Stimulated activated CD4-positive, alpha-beta T cell treated with anti-CD3 and anti-CD28 coated beads, Interleukin-1b, Interleukin-23, amount 100 ng/mL, for 48 hours (primary cell): ENCODE data around the gene IL24.

Source experiments
- DNase-seq: peaks from one replicate; pipeline ENCODE4 v3.0.0-alpha.2; 2020

IL24 gene

DNA sequence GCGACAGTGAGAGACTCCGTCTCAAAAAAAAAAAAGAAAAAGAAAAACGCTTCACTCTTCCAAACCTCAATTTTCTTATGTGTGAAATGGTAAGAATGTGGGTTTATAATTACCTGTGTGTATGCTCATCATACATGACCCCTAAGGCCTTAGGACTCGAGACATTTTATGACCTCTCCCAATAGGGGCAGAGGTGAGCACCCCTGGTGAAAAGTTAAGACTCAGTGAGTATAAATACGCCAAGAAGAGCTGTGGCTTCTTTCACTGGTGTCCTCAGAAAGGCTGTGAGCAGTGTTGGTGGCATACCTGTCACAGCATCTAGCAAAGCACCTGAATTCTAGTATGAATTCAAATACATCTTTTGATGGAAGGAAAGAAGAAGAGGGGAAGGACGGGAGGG, 32.3 kb downstream of the IL24 start:
- no peak for DNase-seq

DNA sequence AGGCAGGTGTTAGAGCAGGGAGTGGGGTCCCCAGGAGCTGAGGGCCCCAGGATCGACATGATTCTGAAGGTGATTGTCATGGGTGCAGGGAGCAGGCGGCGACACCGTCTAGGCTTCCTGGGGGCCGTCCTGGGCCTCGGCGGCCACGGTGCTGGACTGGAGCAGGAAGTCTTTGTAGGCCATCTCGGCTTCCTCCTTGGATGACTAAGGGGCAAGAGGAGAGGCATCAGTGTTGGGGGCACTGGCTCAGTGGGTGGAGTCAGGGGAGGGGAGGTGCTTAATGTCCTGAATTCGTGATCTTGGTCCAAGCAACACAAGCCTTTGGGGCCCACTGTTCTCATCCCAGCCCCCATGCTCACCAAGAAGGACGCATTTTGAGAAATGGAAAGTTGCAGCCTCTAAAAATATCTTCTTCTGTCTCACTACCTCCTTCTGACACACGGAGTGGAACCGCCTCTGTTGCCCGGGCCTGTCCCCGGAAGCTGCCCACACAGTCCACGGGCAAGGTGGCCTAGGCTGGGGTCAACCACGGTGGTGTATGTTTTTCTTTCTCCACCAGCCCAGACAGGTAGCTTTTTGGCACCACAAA, 33.1 kb downstream of the IL24 start:
- DNase-seq = peak; percentile 51

DNA sequence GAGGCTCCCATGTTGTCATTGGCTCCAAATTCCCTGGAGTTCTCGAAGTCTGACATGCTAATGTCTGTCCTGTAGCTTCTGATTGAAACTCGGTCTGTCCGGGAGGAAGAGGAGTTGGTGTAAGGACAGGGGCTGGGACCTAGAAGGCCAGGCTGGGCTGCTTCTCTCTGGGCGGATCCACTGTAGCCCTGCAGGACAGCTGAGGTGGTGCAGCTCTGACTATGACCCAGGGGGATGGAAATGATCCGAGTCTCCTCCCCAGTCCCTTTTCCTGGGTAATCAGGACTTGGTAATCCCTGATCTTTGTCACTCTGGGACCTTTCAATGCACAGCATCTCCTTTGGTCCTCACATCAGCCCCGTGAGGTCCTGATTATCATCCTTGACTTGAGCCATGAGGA, 34.5 kb downstream of the IL24 start:
- DNase-seq = no peak

DNA sequence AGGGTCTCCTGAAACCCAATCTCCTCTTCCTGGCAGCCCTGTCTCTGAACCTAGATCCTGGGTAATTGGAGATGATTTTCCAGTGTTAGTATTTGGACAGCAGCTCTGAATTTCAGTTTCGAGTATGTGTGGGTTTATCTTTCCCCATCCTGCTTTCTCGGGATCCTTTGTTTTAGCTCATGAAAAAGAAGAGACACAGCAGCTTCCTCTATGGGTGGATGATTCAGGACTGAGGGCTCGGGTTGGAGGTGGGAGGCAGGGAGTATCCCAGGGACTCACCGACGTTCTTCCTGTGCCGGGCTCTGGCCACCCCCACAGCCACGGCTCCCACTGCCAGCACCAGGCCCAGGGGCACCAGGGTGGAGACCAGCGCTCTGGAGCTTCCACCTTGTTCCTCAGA, 34.9 kb downstream of the IL24 start:
- DNase-seq = no peak

GRCh38 chr1:206933333-206933945, 36.2 kb downstream of the IL24 start:
- peak; percentile 64 for DNase-seq

- DNase-seq = peak; percentile 63
Measured at GRCh38 chr1:206935491-206936067, 38.3 kb downstream of the IL24 start.

- DNase-seq = no peak
Measured at GRCh38 chr1:206937425-206937824, 40.2 kb downstream of the IL24 start.

- no peak for DNase-seq
Measured at GRCh38 chr1:206939131-206939530, 41.9 kb downstream of the IL24 start.

DNA sequence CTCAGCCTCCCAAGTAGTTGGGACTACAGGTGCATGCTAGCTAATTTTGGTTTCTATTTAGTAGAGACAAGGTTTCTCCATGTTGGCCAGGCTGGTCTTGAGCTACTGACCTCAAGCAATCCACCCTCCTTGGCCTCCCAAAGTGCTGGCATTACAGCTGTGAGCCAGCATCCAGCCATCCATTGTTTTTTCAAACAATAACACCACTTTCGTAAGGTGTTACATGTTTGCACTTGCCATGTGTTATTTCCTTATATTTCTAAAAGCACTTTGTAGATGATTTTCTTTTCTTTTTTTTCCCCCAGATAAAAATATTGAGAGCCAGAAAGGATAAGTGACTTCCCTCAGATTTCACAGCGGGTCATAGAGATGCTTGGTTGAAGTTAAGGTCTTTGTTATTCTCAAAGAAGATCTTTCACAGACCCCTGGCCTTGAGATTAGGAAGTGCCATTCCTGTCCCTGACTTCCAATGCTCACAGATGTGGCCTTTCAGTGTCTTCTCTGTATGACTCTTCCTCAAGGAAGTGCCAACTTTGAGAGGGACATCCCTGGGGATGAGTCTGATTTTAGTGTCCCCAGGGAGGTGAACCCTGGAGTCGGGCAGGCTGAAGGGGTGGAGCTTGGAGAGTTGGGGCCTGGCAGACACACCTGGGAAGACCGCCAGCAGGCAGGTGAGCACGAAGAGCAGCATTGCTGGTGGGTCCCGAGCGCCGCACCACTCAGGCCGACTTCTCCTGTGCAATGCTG, 42.8 kb downstream of the IL24 start:
- DNase-seq = no peak

DNA sequence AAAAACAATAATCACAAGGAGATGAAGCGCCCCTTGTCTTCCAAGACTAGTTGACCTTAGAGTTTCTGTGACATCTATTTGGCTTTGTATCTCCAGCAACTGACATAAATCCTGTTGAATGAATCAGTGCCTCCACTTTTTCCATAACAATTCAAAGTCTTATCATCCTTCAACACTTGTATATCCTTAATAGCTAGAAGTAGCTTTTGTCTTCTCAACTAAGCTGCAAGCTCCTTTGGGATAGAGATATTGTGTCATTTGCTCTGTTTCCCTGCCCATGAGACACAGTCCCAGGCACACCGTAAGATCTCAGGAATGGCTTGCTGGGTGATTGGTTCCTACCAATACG, 43.3 kb downstream of the IL24 start:
- no peak for DNase-seq

DNA sequence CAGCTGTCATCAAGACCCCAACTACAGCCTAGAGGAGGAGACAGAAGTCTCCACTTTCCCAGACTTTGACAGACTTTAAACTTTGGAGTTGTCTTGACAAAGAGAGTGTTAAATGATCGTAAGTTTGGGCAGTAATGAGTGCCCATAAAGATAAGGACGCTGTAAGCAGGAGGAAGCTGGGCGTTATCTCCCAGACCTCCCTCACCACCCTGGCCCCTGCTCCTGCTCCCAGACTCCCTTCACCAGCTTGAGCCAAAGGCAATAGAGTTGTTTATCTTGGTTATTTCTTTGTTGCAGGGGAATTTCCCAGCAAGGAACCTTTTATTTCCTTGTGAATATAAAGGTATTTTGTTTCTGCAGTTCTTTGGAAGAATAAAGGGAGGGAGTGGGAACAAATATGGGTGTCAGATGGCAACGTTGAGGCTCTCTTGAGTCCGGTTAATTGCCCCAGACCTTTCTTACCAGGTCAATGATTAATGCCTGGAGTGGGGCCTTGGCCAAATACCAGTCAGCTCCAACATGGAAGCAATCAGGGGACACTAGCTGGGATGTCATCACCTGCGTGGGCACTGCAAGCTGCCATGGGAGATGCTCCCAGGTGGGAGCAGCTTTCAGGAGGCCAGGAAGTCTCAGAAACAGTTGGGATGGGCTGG, 44.6 kb downstream of the IL24 start:
- no peak for DNase-seq

GRCh38 chr1:206944703-206945102, 47.5 kb downstream of the IL24 start:
- no peak for DNase-seq

DNA sequence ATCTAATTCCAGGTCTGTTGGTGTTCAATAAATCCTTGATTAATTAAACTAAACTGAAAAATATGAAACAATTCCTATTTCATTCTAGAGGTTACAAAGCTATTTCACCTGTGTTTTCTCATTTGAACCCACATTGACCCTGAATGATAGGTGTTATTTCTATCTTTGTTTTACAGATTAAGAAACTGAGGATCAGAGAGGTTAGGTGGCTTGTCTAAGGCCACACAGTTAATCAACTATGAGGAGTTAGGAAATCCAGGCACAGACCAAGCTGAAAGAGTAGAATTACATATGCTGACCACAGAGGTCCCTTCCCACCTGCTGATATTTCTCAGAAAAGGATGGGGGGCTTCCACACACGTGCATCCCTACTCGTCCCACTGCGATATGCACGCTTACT, 48.5 kb downstream of the IL24 start:
- no peak for DNase-seq

- no peak for DNase-seq
Measured at GRCh38 chr1:206946261-206946660, 49.0 kb downstream of the IL24 start, which contains the start of gene PIGR. PIGR (minus strand) TSS chr1:206946466; CDS start chr1:206940531, 5,935 bp downstream.

DNA sequence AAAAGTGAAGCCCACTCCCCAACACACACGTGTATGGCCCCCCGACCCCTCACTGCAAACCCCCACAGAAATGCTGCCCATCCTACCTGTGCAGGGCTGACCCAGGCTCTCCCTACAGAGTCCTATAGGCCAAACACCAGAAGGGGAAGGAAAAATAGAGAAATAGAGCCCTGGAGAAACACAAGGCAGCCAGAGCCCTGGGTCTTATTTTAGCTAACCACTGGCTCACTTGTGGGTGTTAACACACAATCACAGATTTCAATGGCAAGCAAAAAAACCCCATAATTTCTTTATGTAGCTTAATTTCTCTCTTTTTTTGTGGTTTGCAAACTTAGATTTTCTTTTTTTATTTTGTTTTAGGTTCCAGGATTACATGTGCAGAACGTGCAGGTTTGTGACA, 50.0 kb downstream of the IL24 start:
- no peak for DNase-seq

DNA sequence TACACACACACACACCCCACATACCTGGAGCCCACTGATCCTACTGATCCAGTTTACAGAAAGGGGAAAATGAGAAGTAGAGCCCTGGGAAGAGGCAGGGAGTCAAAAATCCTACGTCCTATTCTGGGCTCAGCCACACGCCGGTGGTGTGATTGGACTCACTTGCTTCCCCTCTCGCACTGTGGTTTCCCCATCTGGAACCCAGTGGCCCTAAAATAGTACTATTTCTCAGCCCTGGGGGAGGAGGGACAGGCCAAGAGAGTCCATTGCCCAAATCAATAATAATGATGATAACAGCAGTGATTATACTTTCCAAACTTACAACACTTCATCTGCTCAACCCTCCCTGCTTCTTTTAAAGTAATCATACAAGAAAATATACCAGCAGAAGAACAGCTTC, 52.0 kb downstream of the IL24 start:
- DNase-seq = no peak

GRCh38 chr1:206949641-206950040, 52.4 kb downstream of the IL24 start:
- DNase-seq = no peak

- DNase-seq = no peak
Measured at GRCh38 chr1:206951318-206952100, 54.3 kb downstream of the IL24 start.

DNA sequence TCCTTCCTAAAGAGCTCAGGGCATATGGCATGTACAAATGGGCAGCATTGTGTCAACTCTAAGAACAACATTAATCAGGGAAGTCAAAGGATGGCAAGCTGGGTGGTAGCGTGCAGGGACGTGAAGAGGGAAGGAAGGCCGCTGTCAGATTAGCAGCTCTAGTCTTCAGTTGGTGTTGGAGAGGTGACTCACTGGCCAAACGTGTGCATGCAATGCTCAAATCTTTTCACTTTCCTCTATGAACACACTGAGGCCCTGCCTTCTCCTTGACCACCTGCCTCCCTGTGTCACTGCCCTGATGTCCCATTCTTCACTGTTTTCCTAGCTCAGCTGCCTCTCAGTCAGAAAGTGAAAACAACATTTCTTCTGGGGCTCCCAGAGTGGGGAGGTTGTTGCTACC, 54.9 kb downstream of the IL24 start:
- DNase-seq = no peak

- no peak for DNase-seq
Measured at GRCh38 chr1:206953126-206953525, 55.9 kb downstream of the IL24 start.

DNA sequence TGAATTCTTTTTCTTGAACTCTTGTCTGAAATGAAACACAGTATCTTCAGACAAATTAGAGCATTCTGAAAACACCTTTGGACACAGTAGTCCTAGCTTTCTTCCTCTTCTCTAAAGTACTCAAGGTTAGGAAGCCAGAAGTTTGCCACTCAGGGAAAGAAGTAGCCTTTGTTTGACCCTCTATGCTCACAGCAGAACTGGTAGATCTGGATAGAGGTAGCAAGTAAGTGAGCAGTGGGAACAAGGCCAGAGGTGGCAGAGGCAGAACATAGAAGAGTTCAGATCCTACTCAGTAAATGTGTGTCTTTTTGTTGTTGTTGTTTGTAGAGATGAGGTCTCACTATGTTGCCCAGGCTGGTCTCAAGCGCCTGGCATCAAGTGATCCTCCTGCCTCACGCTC, 56.4 kb downstream of the IL24 start:
- no peak for DNase-seq
